Left kidney (tissue), 2 donors: ENCODE results near the gene CDC16. TPM values are rescaled to one million over a fixed set of nuclear protein-coding genes. Genes with fewer than 3 reads are reported as not detected.

Experiments used
- DNase-seq: peaks from one replicate; pipeline ENCODE4 v3.0.0-alpha.2; 2013
- polyA plus RNA-seq: library from polyadenylated mRNA; unstranded; fragments of 120-200 nt; gene quantifications from one replicate; pipeline ENCODE4 v1.2.1, GENCODE V29; 2013; ENCODE audit not compliant: insufficient read length

Gene CDC16
- polyA plus RNA-seq, 1 donor, result 161 TPM

DNA sequence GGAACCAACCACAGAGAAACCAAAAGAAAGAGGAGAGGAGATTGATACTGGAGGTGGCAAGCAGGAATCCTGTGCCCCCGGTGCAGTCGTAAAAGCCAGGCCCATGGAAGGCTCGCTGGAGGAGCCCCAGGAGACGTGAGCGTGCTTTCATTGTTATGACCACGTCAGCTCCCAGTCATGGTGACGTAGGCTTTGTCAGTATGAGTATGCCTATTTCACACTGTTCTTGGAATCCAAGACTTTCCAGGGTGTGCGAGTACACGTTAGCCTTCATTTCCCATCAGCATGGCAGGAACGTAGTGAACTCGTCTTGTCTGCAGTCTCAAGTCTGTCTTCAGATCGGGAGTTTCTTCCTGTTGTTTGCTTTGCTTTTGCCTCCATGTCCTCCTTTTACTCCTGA is 64.2 kb downstream of the CDC16 start:
- DNase-seq, result no peak

DNA sequence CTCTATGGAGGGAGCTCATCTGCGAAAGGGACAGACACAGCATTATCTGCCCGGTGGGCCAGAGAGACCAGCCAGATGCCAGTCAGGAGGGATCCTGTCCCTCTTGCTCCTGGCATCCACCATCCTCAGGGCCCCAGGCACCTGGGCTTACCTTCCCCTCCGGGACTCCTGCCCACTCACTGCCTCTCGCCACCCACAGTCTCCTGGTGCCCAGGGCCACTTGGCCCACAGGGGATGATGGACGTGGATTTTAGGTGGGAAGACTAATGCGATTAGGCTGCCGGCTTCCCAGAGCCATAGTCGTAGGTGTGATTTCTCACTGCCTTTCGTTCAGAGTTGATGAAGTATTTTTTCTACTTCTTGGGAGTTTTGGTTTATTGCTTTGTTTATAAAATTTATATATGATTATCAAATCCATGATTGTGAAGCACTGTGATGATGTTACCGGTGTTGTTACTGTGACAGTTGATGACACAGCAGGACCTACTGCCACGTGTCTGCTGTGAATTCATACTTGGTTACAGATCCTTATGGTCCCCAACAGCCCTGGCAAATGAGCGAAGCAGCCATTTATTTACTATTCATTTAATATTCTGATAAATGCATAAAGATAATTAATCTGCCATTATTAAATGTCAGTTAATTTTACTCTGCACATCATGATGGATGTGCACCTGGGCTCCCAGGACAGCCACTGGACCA is 65.1 kb downstream of the CDC16 start:
- DNase-seq, result no peak

DNA sequence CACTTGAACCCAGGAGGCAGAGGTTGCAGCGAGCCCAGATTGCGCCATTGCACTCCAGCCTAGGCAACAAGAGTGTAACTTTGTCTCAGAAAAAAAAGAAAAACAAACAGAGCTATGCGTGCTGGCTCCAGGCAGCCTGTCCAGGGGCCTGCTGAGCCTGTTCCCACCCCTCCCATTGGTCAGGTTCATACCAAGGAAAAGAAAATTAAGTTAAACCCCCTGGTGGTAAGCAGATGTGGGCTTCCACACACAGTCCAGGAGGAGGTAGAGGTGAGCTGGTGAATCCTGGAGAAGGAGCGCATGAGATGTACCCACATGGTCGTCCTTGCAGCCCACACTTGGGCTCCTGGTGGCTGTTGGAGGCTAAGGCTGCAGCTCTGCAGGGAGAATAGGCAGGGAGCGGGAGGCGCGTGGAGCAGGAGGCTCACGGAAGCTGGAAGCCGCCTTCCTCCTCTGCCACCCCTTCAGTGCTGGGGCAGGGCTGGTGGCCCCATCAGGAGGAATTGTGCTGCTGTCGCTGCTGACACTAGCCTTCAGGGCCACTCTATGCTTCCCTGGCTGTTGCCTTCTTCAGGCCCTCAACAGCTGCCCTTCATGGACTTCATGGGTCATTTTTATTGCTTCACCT is 69.1 kb downstream of the CDC16 start:
- DNase-seq, result no peak

DNA sequence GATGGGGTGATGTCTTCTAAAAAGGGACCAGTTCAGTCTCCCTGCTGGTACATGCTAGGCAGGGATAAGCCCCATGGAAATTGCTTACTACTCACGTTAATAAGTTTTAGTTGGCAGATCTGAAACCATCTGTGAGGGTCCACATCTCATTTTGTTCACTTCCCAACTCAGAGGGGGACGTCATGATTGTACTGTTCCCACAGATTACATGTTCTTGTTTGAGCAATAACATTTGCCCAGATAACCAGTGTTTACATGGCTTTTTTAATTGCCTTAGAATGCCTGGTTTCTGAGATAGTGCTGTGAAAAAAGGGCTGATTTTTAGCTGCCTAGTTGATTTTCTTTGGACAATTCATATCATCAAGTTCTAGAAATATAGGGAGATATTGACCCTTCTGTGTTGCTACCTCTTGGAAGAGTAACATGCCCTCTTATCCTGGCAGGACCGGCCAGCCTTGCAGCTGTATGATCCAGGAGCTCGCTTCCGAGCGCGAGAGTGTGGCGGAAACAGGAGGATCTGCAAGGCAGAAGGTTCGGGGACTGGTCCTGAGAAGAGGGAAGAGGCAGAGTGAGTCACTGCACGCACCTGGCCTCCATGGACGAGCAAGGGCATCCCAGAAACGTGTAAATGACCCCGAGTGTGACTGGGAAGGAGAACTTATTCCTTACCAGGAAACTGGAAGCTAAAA is 69.8 kb downstream of the CDC16 start:
- DNase-seq, result no peak

DNA sequence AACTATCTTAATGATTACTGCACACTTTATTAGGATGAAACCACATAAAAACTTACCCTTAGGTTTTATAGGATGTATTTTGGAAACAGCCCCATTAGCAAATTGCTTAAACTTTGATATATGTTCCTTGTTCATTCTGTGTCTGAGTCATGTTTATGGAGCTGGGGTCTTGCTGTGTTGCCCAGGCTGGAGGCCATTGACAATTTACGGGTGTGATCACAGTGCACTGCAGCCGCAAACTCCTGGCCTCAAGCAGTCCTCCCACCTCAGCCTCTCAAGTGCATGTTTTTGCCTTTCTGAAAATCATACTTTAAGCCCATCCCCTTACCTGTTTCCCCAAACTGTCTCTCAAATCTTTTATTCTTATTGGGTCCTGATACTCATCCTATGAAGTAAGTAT is 74.4 kb downstream of the CDC16 start:
- no peak for DNase-seq

DNA sequence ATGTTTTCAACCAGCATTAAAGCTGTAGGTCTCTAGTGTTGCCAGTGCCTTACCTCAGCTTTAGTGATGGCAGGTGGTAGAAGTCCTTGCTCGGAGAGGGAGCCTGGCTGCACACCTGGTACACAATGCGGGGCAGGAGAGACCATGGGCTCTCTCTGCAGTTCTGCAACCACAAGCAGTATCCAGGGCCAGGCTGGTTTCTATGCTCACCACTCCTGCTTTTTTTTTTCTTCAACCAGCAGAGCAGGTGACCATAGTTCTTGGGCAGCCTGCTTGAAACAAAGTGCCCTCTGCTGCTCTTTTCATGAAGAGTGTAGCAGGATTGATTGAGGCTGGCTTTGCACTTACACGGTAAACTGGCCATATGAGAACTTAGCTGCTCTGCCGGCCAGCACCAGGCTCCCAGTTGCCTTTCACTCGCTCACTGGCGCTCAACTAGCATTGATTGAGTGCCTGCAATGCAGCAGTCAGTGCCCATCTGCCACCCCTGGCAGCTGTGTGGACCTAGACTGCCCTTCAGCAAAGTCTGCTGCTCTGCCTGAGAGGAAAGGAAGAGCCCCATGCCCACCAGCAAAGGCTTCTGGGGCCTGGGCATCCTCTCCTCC is 75.2 kb downstream of the CDC16 start:
- DNase-seq, result no peak

DNA sequence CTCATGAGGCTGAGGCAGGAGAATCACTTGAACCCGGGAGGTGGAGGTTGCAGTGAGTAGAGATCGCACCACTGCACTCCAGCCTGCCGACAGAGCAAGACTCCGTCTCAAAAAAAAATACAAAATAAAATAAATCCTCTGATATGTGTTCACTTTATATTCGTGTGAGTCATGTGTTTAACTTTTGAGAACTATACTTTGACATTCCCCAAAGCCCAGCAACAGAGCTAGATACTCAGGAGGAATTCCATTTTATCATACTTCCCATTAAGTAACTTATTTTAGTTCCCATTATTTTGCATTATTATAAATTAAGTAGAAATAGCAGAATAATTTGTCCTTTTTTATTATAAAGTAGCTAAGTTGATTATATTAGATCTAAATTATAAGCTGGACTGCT is 76.3 kb downstream of the CDC16 start:
- DNase-seq, result no peak

DNA sequence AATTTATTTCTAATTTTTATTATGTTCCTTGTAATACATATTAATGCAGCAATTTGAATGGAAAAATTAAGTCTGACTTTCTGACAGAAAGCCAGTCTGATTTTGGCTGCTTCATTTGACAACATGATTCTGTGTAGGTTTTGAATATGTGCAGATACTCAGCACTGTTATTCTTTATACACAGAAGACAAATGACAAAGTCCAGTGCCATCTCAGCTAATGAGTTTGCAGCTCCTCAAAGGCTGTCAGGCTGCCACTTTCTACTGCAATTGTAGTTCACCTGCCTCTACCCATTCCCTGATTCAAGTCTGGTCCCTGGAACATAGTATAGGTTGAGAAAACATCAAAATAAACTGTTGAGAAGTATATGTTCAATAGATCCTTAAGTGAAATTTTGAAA is 76.7 kb downstream of the CDC16 start:
- no peak for DNase-seq

DNA sequence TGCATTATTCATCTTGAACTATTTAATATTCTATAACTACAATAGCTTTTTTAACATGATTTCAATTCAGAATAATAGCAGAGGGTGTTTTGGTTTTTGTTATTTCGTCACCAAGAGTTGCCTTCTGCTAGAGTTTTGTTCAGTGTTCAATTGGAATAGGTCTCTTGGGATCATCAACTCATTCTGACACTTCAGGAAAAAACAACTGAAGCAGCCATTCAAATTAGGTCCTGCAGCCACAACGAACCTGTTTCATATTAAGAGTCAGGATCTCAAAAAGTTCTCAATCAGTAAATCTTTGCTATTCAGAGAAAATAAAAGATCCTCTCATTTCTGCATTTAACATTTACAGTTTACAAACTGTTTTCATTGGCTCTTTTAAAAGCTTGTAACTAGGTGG is 77.2 kb downstream of the CDC16 start:
- DNase-seq, result no peak

DNA sequence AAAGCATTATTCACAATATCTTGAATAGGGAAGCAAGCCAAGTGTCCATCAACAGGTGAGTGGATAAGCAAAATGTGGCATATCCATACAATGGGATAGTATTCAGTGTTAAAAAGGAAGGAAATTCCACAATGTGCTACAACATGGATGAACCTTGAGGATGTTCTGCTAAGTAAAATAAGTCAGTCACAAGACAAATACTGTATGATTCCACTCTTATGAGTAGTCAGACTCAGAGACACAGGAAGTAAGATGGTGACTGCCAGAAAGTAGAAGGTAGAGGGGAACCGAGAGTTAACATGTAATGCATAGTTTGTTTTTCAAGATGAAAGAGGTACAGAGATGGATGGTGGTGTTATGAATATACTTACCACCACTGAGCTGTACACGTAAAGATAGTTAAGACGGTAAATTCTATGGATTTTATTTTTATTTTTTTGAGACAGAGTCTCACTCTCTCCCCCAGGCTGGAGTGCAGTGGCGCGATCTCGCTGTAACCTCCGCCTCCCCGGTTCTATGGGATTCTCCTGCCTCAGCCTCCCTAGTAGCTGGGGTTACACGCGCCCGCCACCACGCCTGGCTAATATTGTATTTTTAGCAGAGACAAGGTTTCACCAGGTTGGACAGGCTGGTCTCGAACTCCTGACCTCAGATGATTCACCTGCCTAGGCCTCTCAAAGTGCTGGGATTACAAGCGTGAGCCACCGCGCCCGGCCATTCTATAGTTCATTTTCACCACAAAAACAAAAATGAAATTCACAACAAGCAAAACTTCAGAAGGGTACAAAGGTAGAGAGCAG is 78.6 kb downstream of the CDC16 start:
- no peak for DNase-seq

DNA sequence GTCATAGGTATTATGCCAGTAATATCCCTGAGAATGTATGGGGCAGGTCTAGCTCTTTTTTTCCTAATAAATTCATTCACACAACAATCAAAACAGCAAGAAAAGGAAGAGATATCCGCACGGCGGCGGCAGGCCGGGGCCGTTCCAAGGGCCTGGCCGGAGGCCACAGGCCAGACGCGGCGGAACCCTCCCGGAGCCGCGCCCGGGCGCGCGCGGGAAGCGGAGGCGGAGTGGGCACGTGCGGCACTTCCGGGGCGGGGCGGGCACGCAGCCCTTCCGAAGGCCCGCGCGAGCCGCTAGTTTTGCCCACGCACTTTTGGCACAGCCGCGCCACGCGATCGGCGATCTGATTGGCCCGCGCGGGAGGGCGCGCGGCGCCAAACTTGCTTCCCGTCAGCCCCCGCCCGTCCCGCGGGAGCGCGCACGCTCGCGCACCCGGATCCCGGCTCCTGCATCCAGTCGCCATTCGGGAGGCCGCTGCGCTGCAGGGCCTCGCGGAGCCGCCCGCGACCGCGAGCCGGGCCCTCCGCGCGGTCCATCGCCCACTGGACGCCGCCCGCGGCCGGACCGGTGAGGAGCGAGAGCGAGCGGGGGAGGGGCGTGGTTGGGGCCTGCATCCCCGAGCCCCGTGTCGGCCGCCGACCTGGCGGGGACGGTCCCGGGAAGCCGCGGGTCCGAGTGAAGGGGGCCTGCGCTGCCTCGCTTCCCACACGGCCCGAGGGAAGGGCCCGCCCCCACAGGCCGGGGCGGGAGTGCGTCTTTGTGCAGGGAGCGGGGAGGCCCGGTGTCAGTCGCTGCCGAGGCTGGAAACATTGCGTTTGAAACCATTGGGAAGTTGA is 79.6 kb downstream of the CDC16 start, which contains the start of gene CHAMP1:
CHAMP1 (plus strand) TSS at position 430 of the 839 bp plus-strand sequence. CDS start 9,340 bp downstream, outside the sequence.
- DNase-seq, result peak; percentile 92

DNA sequence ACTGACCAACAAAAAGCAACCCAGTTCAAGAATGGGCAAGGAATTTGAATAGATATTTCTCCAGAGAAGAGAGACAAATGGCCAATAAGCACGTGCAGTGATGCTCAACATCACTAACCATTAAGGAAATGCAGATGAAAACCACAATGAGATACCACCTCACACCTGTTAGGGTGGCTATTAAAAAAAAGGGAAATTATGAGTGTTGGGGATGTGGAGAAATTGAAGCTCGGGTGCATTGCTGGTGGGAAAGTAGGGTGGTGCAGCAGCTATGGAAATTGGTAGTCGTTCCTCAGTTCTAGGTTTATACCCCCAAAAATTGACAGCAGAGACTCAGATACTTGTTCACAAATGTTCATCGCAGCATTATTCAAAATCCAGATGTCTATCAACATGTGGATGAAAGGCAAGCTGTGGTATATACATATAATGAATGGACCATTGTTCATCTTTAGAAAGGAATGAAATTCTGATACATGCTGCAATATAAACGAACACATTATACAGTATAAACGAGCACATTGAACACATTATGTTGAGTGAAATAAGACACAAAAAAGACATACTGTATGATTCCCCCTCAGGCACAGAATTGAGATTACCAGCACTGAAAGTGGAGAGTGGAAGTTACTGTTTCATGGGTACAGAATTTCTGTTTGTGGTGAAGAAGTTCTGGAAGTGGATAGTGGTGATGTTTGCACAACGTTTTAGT is 80.5 kb downstream of the CDC16 start:
- DNase-seq, result no peak

DNA sequence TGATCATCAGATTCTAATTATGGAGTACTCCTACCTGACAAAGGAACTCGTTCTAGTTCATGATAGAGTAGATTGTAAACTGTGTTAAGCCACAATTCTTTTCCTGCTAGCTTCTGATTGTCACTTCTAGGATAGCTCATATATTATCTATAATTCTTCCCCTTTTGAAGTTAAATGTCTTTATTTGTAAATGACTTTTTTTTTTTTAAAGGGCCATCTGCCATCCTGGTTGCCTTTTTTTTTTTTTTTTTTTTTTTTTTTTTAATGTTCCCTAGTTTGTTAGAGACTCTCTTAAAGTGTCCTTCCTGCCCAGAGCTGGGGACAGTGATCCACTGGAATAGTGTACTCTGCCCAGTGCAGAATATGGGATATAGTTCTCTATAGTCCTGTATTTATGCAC is 83.9 kb downstream of the CDC16 start:
- DNase-seq, result no peak

DNA sequence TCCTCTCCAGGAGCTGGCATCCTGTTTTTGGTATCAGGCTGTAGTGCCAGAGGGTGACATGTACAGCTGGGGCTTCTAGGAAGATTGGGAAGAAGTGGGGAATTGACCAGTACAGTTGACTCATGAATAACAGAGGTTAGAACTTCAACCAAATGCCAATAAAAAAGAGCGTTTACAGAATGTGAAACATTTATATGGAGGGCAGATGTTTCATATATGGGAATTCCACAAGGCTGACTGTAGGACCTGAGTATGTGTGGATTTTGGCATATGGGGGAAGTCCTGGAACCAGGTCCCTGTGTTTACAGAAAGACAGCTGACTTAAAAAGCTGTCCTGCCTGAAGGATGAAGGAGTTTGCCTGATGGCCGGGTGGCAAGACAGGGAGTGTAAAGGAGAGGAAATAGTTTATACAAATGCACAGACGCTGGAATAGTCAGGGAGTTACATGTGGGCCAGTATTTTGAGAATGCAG is 84.8 kb downstream of the CDC16 start:
- no peak for DNase-seq

DNA sequence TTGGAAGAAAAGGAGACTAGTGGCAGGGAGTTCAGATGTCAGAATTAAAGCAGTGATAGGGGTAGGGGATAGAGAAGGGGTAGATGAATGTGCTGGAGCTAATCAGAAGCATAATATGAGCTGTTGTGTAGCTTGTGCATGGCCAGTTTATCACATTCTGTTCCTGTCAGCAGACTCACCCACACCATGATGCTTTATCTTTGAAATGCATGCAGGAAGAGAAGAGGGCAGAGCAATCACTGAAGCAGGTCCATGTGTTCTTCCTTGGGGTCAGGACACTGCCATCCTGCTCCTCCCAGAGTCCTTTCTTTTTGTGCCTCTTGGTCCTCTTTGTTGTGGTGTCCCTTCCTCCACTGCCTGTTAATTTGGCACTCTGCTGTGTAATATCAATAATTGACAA is 85.4 kb downstream of the CDC16 start:
- DNase-seq, result no peak

DNA sequence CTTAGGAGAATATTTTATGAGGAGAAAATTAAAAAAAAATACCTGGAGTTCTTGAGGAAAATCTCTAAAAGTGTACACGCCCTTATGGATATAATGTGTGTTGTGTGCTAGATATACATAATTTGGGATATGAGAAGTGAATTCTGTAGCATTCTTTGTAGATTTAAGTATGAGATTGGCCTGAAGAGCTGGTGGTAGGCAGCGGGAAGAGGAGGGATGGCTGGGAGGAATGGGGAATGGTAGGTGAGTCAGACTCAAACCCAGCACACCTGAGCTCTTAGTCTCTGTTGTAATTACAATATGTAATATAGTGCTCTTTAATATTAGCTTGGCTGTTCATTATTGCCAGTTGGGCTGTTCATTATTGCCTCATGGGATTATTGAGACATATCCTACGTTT is 86.6 kb downstream of the CDC16 start:
- no peak for DNase-seq
